Hepatocyte (in vitro differentiated cells): ENCODE results near the gene IGSF8. TPM values are rescaled to one million over a fixed set of nuclear protein-coding genes. Genes with fewer than 3 reads are reported as not detected.

ENCODE experiments used
- DNase-seq: peaks from one replicate; pipeline ENCODE4 v3.0.0-alpha.2; 2016; ENCODE audit warnings: low spot score
- H2AFZ ChIP-seq: fragments of 200-600 bp; sonication (generic); 2 replicates; pipeline ENCODE4 v1.6.0; 2016; ENCODE audit warnings: antibody characterized with exemption, mild to moderate bottlenecking
- H3K27ac ChIP-seq: fragments of 200-600 bp; sonication (generic); 2 replicates; pipeline ENCODE4 v1.5.1; 2016; ENCODE audit warnings: mild to moderate bottlenecking
- H3K27me3 ChIP-seq: fragments of 200-600 bp; sonication (generic); 2 replicates; pipeline ENCODE4 v1.6.1; 2016
- H3K36me3 ChIP-seq: fragments of 200-600 bp; sonication (generic); replicated peaks from 2 replicates; pipeline ENCODE4 v1.5.1; 2016; ENCODE audit warnings: low read depth; ENCODE audit not compliant: insufficient read depth
- H3K4me1 ChIP-seq: fragments of 200-600 bp; sonication (generic); 2 replicates; pipeline ENCODE4 v1.5.1; 2016; ENCODE audit warnings: mild to moderate bottlenecking, moderate library complexity; ENCODE audit not compliant: insufficient read depth
- H3K4me2 ChIP-seq: fragments of 200-600 bp; sonication (generic); 2 replicates; pipeline ENCODE4 v1.6.0; 2016
- H3K4me3 ChIP-seq: fragments of 200-600 bp; sonication (generic); 2 replicates; pipeline ENCODE4 v1.5.1; 2016; ENCODE audit warnings: mild to moderate bottlenecking
- H3K79me2 ChIP-seq: fragments of 200-600 bp; sonication (generic); 2 replicates; pipeline ENCODE4 v1.6.0; 2017; ENCODE audit warnings: mild to moderate bottlenecking
- H3K9me2 ChIP-seq: fragments of 200-600 bp; sonication (generic); replicated peaks from 2 replicates; pipeline ENCODE4 v1.6.0; 2017; ENCODE audit warnings: mild to moderate bottlenecking; ENCODE audit not compliant: insufficient read depth
- H3K9me3 ChIP-seq: fragments of 200-600 bp; sonication (generic); 2 replicates; pipeline ENCODE4 v1.5.1; 2016; ENCODE audit warnings: low read depth, mild to moderate bottlenecking
- H4K20me1 ChIP-seq: fragments of 200-600 bp; sonication (generic); 2 replicates; pipeline ENCODE4 v1.6.0; 2016; ENCODE audit warnings: mild to moderate bottlenecking; ENCODE audit not compliant: insufficient read depth, poor library complexity, severe bottlenecking
- CTCF ChIP-seq: fragments of 200-600 bp; sonication (generic); IDR thresholded peaks from 2 replicates; pipeline ENCODE4 v1.5.1; 2016; ENCODE audit warnings: antibody characterized with exemption, mild to moderate bottlenecking; ENCODE audit not compliant: poor library complexity
- EZH2 ChIP-seq: fragments of 200-600 bp; sonication (generic); IDR thresholded peaks from 2 replicates; pipeline ENCODE4 v1.6.1; 2016; ENCODE audit warnings: antibody characterized with exemption, mild to moderate bottlenecking, borderline replicate concordance
- EZH2phosphoT487 ChIP-seq: fragments of 200-600 bp; sonication (generic); IDR thresholded peaks from one replicate; pipeline ENCODE4 v1.6.1; 2018; ENCODE audit warnings: antibody characterized with exemption, mild to moderate bottlenecking, low read depth, moderate library complexity; ENCODE audit not compliant: unreplicated experiment, severe bottlenecking
- WGBS: methylation state at CpG from one replicate; pipeline ENCODE4 v1.1.6; 2016; ENCODE audit warnings: low lambda C conversion rate; ENCODE audit errors: missing lambda C conversion rate; 5-methylcytosine and 5-hydroxymethylcytosine counted together
- polyA plus RNA-seq: library from polyadenylated mRNA; unstranded; fragments of >200 nt; fragmentation: Nextera tagmentation; extraction: Ambion mirVana; gene quantifications from 2 replicates; pipeline ENCODE4 v1.2.1, GENCODE V29; 2016
- total RNA-seq: library from RNA; depleted of rRNA; stranded (reverse); fragments of >200 nt; gene quantifications from 2 replicates; pipeline ENCODE4 v1.2.3, GENCODE V29; 2014

The IGSF8 gene
- total and polyA plus RNA-seq, 2 experiments from 2014 or later, result 36.8 to 54.1 TPM

- H3K4me2 ChIP-seq, result no peak overlapping the region
- H3K27me3 ChIP-seq, result no peaks in the 10 kb centered on the region
- DNase-seq, result no peak
- no peaks in the 10 kb centered on the region for H3K9me3 ChIP-seq
- WGBS, result 69% methylated on average over 8 of the region's 8 CpGs
- no peak overlapping the region for H2AFZ ChIP-seq
- no peaks in the 10 kb centered on the region for H4K20me1 ChIP-seq
- H3K27ac ChIP-seq, result no peak overlapping the region
- TF ChIP-seq EZH2 (no peak), CTCF (no peak), EZH2phosphoT487 (no peak)
- H3K4me1 ChIP-seq, result no peaks in the 10 kb centered on the region
- H3K79me2 ChIP-seq, result no peaks in the 10 kb centered on the region
- no peaks in the 10 kb centered on the region for H3K9me2 ChIP-seq
- H3K4me3 ChIP-seq, result no peak overlapping the region
- H3K36me3 ChIP-seq, result no peaks in the 10 kb centered on the region
Observed at GRCh38 chr1:160131803-160132565, 33.6 kb upstream of the IGSF8 start.

- Histone ChIP-seq H3K9me2 (no peaks in the 10 kb centered on the region), H3K79me2 (no peaks in the 10 kb centered on the region), H3K4me3 (no peak overlapping the region), H3K9me3 (no peaks in the 10 kb centered on the region), H3K4me2 (no peak overlapping the region), H3K27ac (no peak overlapping the region), H3K4me1 (no peaks in the 10 kb centered on the region), H3K27me3 (no peaks in the 10 kb centered on the region), H2AFZ (no peak overlapping the region), H4K20me1 (no peaks in the 10 kb centered on the region), H3K36me3 (no peaks in the 10 kb centered on the region)
- DNase-seq, result no peak
- WGBS, result 93% methylated on average over 1 of the region's 1 CpG
- TF ChIP-seq EZH2phosphoT487 (no peak), EZH2 (no peak), CTCF (no peak)
Observed at GRCh38 chr1:160130939-160131338, 32.5 kb upstream of the IGSF8 start.

GRCh38 chr1:160130486-160130885 lies 32.1 kb upstream of the IGSF8 start:
- no peak overlapping the region for H3K4me2 ChIP-seq
- no peak for DNase-seq
- H3K4me1 ChIP-seq, result peaks cover 1% of the 10 kb centered on the region
- H3K27ac ChIP-seq, result no peak overlapping the region
- H3K36me3 ChIP-seq, result no peaks in the 10 kb centered on the region
- 92% methylated on average over 5 of the region's 5 CpGs for WGBS
- TF ChIP-seq CTCF, result no peak
- no peak for TF ChIP-seq EZH2
- no peak for TF ChIP-seq EZH2phosphoT487
- H3K4me3 ChIP-seq, result no peak overlapping the region
- no peaks in the 10 kb centered on the region for H4K20me1 ChIP-seq
- H3K79me2 ChIP-seq, result no peaks in the 10 kb centered on the region
- no peak overlapping the region for H2AFZ ChIP-seq
- no peaks in the 10 kb centered on the region for H3K27me3 ChIP-seq
- H3K9me3 ChIP-seq, result no peaks in the 10 kb centered on the region
- H3K9me2 ChIP-seq, result no peaks in the 10 kb centered on the region
